HG02938 (cell line): ENCODE measurements around the gene HELZ.
"Not testable (repeated sequence)": the region's sequence is repeated elsewhere in the genome, so short reads cannot be mapped to it uniquely, and the experiment has no call there.

Experiments used
- ATAC-seq: cut with Tn5 transposase; IDR thresholded peaks from one replicate; pipeline ENCODE4 v1.9.1; 2021; ENCODE audit warnings: mild to moderate bottlenecking, moderate library complexity; ENCODE audit not compliant: unreplicated experiment

The HELZ gene

DNA sequence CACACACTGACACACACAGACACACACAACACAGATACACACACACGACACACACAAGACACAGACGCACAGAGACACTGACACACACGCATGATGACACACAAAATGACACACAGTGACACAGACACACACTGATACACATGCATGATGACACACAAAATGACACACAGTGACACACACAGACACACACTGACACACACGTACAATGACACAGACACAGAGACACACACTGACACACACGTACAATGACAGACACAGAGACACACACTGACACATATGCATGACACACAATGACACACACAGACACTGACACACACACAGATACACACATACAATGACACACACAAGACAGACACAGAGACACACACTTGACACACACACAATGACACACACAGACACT, 190.4 kb downstream of the HELZ start:
- ATAC-seq = no peak

DNA sequence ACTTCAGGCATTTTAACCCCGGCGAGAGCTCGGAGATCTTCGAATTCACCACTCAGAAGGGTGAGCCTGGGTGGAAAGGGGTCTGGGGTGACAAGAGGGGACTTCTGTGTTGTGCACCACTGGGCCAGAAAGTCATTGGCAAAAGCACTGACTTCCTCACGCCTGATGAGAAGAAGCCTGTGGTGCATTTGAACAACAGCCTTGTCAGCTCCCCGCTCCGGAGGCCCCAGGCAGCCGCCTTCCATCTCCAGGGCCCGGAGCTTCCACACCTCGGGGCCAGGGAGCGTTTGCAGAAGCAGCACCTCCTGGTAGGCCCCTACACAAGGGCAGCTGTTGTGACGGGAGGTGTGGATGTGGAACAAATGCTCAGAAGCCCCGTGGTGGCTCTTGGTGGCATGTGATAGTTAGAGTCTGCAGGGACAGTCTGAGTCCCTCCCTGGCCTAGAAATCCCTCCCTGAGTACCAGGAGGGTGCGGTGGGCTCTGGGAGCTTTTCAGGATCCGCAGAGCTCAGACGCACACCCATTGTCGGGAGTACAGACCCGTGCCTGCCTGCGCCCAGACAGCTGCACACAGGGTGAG, 190.9 kb downstream of the HELZ start:
- no peak for ATAC-seq

DNA sequence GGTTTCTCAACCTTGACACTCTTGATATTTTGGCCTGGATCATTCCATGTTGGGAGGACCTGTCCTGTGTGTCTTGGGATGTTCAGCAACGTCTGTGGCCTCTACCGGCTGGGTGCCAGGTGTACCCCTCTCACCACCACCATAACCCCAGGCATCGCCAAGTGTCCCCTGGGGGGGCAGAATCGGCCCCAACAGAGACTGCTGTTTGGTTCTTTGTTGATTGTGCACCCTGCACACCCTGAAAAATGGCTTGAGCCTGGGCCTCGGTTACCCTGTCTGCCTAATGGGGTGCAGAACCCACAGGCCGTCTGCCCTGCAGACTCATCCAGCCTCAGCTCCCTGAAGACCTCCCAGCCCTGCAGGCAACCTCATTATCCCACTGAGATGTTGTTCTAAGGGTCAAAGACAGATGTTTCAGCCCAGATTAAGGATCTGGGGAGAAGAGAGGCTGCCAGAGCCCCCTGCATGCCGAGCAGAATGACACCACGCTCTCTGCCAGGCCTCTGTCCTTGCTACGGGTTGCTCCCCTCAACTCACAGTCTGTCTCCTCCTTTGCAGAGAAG, 191.5 kb downstream of the HELZ start:
- ATAC-seq = no peak

DNA sequence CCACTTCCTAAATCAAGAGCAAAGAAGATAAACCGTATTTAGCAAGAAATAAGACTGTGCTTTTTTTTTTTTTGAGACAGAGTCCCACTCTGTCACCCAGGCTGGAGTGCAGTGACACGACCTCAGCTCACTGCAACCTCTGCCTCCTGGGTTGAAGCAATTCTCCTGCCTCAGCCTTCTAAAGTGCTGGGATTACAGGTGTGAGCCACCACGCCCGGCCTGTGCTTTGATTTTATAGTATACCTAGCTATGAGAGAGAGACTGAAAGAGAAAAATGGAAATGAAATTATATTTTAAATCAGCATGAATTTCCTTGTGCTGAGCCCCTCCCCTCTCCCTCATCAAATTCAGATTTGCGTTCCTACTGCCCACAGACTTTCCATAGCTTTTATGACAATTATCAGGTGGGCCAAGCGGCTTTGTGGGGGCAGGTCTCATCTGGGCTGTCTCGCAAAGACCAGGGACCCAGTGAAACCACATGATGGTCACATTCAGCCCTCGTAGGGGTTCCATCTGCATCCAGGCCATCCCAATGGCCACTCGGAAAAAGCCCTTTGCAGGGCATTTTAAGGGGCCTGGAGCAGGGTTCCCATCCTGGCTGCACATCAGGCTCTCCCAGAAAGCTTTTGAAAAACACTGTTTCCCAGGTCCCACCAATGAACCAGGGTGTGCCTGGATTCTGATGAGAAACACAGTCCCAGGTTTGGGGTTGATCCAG, 192.1 kb downstream of the HELZ start:
- ATAC-seq = no peak

DNA sequence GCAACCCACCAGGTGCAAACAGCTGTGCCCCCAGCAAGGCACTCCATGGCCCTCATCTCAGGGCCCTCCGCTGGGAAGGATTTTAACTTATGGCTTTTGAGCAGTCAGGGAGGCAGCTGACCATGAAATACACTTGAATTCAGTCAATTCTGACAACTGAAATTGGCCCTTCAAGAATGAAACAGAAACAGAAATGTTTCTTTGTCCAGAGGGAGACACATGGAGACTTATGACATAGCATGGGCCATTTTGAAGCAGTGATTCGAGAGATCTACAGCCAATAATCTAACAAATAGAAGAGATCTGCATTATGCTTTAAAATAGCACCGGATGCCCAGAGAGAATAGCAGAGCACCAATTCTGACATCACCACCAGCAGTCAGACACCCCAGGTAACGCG, 193.2 kb downstream of the HELZ start:
- no peak for ATAC-seq

DNA sequence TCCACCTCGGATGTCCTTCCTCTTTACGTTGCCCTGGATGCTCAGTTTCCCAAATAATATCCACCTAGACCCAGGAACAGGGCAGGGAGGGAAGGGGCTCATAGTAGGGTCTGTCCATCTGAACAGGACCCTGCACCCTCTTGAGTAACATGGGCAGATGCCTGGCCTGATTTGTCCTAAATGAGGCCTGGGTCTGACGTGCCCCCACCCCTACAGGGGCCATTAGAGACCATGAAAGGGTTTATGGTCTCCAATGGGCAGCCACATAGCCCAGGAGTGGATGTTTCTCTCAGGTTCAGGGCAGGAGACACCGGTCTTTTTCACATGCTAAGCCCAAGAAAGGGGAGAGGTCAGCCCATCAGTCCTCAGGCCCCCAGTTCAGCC, 193.8 kb downstream of the HELZ start:
- no peak for ATAC-seq

DNA sequence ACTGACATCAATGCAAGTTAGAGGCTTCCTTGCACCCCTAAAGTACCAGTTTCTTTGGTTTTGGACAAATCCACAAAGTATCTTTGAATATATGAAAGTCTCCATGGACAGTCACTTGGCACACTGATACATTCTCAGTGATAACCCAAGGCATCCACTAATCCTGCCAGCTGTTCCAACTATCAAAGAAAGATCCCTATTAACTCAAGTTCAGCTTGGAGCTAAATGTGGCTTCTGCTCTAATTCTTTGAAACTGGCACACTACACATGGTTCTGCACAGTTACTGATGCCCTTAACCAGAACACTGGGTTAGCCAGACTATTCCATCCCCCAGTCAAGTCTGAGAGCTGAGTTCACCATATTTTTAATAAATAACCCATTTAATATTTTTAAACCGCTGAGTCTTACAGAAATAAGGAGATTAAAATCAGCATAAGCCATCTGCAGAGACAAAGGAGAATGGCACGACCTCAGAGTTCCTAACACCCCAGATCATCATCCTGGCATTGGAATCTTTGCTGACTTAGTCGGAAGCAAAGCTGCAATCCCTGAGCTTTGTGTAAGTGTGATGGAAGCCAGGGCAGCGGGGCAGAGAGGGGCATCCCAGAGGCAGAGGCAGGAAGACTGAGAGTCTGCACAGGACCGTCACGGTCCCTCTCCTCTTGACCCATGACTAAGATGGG, 194.4 kb downstream of the HELZ start:
- ATAC-seq = no peak

DNA sequence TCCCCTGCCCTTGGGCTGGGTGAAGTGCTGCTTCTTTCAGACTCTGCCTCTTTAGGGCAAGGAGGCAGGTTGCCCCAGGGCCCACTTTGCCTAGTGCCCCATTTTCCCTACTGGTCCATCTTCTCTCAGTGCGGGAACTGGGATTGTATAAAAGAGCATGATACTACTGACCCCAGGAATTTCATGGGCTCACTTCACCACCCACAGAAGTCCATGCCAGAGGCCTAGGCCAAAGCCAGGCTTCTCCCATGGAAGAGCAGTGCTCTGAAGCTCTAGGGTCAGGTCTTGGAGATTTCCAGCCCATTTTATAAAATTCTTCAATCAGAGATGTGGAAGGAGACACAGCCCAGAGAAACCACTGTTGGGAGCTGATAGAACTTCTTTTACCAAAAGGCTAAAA, 194.9 kb downstream of the HELZ start:
- ATAC-seq = no peak

DNA sequence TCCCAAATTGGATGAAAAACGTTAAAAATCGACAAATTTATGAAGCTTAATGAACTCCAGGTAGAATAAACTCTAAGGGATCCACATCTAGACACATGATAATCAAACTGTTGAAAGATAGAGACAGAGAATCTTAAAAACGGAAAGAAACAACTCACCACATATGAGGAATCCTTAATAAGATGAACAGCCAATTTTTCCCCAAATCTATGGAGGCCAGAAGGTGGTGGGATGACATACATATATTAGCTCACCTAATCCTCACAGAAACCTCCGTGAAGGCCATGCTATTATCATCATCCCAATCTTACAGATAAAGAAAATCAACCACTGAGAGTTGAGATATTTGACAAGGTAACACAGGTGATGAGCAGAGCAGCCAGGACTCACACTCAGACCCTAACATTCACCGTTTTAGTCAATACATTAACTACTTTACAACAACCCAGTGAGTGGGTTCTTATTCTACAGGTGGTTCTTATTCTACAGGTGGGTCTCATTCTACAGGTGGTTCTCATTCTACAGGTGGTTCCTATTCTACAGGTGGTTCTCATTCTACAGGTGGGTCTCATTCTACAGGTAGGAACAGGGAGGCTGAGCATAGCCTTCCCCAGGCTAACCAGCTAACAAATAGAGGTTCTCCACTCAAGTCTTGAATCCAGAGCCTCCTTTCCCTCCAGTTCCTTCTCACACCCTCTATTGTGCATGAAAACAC, 195.8 kb downstream of the HELZ start:
- no peak for ATAC-seq

DNA sequence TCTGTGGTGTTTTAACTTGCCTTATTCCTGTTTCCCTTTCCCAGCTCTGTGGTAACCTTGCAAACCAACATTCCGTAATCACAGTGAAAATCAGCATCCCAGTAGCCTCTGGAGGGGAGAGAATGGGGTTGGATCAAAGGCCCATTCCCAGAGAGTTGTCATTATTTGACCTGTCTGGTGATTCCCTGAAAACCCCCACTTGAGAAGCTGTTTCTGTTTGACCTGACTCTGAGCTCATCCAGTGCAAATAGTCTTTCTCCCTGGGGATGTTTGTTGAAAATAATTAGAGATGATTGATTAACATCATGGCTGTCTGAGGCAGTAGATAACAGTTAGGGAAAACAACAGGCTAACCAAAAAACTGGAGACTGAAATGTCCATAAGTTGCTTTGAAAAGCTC, 197.6 kb downstream of the HELZ start:
- ATAC-seq = no peak

DNA sequence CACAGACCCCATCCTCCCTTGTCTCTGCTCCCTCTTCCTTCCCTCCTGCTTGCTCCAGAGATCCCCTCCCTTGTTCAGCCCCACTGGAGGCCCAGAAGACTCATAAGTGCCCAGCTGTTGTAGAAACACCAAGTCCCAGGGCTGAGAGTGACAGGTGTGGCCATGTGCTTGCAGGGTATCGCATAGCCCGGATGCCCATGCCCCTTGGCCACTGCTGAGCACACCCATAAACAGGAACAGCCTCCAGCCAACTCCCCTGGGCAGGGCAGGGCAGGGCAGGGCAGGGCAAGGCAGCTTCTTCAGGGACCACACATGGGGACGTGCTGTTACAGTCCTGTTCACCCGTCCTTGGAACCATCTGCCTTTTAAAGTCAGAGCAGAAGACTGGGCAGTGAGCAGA, 198.6 kb downstream of the HELZ start:
- ATAC-seq = no peak

DNA sequence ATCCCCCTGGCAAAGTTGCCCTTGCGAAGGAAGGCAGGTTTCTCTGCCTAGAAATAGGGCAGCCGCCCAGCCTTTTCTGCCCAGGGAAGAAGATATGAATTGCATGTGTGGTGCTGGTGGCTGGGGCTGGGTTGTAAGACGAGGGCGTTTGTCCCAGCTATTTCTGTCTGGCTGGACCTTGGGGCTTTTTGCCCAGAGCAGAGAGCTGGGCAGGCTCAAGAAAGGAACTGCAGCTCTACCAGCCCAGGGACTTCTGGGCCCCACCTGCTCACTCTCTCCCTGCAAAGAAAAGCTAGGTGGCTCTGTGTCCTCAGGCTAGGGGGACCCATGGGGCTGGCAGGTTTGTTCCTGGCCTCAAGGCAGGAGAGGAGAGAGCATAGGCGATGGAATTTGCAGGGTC, 200.1 kb downstream of the HELZ start:
- no peak for ATAC-seq

DNA sequence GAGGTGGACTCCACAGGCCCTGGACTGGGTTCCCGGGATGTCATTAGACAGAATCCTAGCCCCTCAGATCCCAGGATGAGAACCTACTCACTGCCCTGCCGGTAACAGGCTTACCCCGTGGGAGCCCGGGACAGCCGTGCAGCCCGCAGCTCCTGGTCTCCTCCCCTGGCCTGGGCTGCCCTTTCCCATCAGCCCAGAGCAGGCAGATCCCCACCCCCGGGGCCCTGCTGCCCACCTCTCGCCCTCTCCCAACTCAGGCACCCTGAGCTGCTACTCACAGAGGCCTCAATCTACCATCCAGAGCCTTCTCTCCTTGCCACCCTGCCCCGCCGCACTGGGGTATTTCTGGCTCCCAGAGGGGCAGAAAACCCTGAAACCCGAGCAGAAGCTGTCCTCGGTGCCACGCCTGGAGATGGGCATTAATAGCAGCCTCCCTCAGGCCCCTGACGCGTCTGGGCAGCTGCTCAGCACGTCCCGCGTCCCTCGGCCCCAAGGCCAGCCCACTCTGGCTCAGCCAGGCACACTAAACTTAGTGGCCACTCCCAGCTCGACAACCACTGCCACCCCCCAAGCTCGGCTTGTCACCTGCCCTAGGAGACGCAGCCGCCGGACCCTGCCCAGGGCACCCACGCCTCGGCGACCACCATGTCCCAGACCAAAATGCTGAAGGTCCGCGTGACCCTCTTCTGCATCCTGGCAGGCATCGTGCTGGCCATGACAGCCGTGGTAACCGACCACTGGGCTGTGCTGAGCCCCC, 200.8 kb downstream of the HELZ start, which contains the start of gene CACNG1:
CACNG1 (plus strand) TSS at position 539 of the 757 bp plus-strand sequence; CDS start at position 646, 107 bp downstream.
- no peak for ATAC-seq

DNA sequence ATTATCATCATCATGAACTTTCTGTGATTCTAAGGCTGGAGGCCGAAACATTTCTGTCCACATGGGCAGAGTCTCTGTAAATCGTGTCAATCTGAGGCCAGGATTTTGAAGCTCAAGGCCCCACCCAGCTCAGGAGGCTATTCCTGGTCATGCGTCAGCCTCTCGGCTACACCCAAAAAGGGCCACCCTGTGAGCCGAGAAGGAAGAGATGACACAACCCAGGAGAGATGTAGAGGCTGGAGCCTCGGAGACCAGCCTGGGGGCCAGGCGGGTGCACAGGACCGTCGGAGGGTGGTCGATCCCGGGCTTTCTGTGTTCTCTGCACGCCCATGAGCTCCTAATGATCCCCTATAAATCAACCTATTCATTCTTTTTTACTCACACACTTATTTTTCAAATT, 201.7 kb downstream of the HELZ start:
- ATAC-seq = no peak

DNA sequence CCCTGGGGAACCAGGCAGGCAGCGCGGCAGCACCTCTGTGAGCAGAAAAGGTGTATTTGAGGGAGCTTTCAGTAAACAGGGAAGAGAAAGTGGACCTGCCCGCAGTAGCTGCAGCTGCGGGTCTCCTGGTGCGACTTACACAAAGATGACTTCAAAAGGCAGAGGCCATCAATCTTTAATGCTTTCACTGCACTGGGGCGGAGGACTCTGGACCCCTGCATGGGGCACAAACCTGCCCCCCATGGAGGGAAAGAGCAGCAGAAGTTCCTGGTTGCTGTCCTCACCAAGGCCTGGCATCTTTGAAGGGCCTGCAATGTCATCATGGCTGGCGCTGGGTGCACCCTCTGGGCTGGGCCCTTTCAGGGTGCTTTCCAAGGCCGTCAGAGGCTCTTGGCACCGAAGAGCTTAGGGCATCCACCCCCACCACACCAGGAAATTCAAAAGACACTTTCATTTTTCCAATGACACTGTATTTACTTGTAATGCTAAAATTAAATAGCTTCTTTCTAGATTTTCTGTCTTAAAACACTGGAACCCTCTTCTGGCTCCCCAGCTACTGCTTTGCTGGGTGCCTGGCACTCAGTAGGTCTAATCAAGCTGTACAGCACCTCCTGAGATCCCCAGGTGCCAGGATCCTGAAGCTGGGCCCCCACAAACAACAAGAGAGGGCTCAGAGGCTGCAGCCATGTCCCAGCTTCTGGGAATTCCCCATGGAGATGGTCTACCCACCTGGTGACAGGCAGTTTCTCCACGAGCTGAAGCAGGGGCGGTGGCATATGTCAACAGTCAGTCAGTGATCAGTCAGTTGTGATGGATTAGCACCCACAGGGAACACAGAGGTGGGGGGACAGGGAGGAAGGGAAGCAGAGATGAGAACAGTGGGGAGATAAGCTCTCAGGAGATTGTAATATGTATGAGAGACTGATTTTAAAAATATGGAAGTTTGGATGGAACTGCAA, 202.8 kb downstream of the HELZ start:
- ATAC-seq = no peak

DNA sequence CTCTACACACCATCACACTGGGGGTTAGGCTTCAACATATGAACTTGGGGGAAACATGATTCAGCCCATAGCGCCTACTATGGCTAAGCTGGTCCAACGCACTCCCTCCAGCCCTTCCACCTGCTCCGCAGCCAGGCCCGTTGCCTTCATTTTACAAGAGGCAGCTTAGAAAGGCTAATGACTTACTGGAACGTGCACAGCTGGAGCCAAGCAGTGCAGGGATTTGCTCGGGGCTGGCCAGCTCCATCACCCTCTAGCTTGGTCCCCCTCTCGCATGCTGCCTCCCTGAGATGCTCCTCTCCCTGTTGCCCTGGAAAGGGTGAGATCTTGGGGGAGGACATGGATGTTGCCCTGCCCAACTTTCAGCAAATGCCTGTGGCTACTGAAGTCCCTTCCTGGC, 203.5 kb downstream of the HELZ start:
- no peak for ATAC-seq

DNA sequence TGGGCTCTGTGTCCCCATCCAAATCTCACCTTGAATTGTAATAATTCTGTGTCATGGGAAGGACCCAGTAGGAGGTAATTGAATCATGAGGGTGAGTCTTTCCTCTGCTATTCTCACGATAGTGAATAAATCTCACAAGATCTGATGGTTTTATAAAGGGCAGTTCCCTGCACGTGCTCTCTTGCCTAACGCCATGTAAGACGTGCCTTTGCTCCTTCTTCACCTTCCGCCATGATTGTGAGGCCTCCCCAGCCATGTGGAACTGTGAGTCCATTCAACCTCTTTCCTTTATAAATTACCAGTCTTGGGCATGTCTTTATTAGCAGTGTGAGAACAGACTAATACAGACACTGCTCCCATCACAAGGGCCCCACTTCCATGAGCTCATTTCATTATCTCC, 203.9 kb downstream of the HELZ start:
- not testable (repeated sequence) for ATAC-seq

DNA sequence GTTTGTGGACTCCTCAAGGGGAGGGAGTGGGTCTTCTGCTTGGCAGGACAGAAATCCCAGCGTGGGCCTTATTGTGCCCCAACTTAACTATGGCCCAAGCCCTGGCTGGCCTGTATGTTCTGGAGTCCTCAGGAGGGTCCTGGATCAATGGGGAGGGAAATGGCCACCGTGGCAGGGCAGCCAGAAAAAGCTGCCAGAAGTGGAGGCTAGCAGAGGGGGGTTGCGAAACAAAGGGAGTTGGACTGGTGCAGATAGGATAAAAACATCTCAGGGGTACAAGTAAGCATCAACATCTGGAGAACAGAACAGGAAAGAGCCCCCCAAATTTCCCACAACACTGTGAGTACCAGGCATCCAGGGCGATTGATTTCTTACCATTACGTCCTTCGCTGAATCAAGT, 204.3 kb downstream of the HELZ start:
- no peak for ATAC-seq

DNA sequence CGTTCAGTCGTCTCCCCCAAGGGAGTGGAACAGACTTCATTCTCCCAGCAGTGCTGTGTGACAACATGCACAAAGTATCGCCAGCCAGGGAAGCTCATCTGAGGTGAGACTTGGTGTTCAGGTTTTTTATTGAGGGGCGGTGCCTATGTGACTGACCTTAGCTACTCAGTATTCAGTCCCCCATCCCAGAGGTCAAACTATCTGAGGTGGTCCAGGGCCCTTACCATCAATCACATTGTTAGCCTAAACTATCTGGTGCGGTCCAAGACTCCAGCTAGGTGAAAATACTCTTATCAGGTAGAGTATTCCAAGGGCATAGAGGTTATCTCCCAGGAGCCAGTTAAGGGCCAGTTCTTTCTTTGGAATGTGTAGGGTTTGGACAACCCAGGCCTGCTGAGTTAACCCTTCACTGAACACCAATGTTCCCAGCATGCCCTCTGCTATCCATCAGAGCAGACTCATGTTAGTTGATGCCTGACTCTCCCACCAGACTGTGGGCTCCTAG, 206.1 kb downstream of the HELZ start:
- no peak for ATAC-seq
